SK-N-MC (cell line): ENCODE results near the gene ACVR2B.

Experiments
- DNase-seq: peaks from one replicate; pipeline ENCODE4 v3.0.0-alpha.2; 2011; ENCODE audit warnings: low read depth, low spot score
- H3K27ac ChIP-seq: fragments of 200-600 bp; sonication (generic); 2 replicates; pipeline ENCODE4 v1.5.1; 2016; ENCODE audit warnings: mixed run types
- H3K36me3 ChIP-seq: fragments of 200-600 bp; sonication (generic); 2 replicates; pipeline ENCODE4 v1.6.1; 2017; ENCODE audit warnings: antibody characterized with exemption, low read length, mixed read lengths; ENCODE audit not compliant: insufficient read depth
- H3K4me3 ChIP-seq: fragments of 200-600 bp; sonication (generic); 2 replicates; pipeline ENCODE4 v1.5.1; 2016
- H3K9ac ChIP-seq: fragments of 200-600 bp; sonication (generic); 2 replicates; pipeline ENCODE4 v1.8.0; 2017; ENCODE audit warnings: mixed run types, mixed read lengths; ENCODE audit not compliant: insufficient read length
- H3K9me3 ChIP-seq: fragments of 200-600 bp; sonication (generic); 2 replicates; pipeline ENCODE4 v1.6.1; 2017; ENCODE audit warnings: low read depth, mild to moderate bottlenecking, antibody characterized with exemption, low read length, moderate library complexity, mixed read lengths
- EZH2 ChIP-seq: fragments of 200-600 bp; sonication (generic); IDR thresholded peaks from one replicate; pipeline ENCODE4 v1.6.1; 2017; ENCODE audit warnings: antibody characterized with exemption
- FOXP2 ChIP-seq: optimal IDR thresholded peaks from 2 replicates; pipeline ENCODE3; 2011; ENCODE audit warnings: mild to moderate bottlenecking, moderate library complexity; ENCODE audit not compliant: insufficient read depth; ENCODE audit errors: extremely low read length, control extremely low read depth
- POLR2AphosphoS5 ChIP-seq: IDR thresholded peaks from 2 replicates; pipeline ENCODE4 v1.6.1; 2012; ENCODE audit warnings: mild to moderate bottlenecking, low read depth, low read length, borderline replicate concordance

Gene ACVR2B

DNA sequence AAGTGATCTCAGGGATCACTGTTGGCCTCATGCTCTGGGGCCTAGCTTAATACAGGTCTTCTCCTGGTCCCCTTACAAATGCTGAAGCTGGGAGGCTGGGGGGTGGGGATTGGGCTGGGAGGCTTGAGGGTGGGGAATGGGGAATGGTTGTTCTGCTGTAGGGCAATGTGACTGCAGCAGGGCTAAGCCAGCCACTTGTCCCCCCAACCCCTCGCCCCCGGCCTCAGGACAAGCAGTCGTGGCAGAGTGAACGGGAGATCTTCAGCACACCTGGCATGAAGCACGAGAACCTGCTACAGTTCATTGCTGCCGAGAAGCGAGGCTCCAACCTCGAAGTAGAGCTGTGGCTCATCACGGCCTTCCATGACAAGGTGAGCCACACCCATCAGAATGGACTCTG lies 25.2 kb downstream of the ACVR2B start:
- Histone ChIP-seq H3K4me3 (no peak overlapping the region), H3K9ac (no peak overlapping the region), H3K27ac (no peak overlapping the region), H3K9me3 (no peaks in the 10 kb centered on the region), H3K36me3 (peaks cover 15% of the 10 kb centered on the region; the same call in 1 of the 2 replicates)
- DNase-seq, result no peak
- TF ChIP-seq FOXP2 (no peak), EZH2 (no peak), POLR2AphosphoS5 (no peak)

DNA sequence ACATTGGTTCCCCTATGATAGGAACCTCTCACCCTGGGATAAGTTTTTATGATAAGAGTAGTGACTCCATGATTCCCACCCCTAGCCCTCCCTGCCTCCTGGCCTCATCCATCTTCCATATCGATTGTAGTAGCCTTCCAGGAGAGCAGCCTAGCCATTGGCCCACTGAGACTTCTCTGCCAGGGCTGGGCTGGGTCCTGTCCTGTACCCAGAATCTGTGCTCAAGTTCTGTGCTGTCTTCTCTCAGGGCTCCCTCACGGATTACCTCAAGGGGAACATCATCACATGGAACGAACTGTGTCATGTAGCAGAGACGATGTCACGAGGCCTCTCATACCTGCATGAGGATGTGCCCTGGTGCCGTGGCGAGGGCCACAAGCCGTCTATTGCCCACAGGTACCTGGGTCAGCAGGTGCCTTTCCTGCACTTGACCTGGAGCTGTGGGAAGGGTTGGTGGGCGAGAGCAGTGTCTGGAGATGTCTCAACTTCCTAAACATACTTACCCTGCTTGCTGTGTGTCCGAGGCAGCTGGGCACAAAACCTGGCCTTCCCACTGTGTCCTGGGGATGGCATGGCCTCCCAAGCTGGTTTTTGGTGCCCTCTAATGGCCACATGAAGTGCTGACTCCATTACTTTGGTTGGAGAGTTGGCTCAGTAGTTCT lies 25.9 kb downstream of the ACVR2B start:
- DNase-seq, result no peak
- H3K9ac ChIP-seq, result no peak overlapping the region
- no peak overlapping the region for H3K27ac ChIP-seq
- H3K9me3 ChIP-seq, result no peaks in the 10 kb centered on the region
- H3K36me3 ChIP-seq, result peaks cover 15% of the 10 kb centered on the region; the same call in 1 of the 2 replicates
- H3K4me3 ChIP-seq, result no peak overlapping the region
- no peak for TF ChIP-seq FOXP2
- TF ChIP-seq POLR2AphosphoS5, result no peak
- no peak for TF ChIP-seq EZH2

DNA sequence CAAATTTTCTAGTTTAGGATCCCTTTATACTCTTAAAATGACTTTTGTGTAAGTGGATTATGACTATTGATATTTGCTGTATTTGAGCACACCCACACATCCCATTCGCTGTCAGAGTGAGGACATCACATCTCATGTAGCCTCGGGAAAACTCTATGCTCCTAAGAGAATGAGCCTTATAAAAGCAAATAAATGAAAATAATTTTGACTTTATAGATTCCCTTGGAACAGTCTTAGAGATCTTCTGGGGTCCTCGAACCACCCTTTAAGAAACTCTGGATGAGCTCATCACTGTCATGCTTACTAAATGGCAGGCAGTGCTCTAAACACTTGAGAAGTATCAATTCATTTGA lies 26.4 kb downstream of the ACVR2B start:
- no peak overlapping the region for H3K4me3 ChIP-seq
- DNase-seq, result no peak
- no peak overlapping the region for H3K9ac ChIP-seq
- no peak overlapping the region for H3K27ac ChIP-seq
- TF ChIP-seq FOXP2 (no peak), EZH2 (no peak), POLR2AphosphoS5 (no peak)
- H3K9me3 ChIP-seq, result no peaks in the 10 kb centered on the region
- peaks cover 15% of the 10 kb centered on the region; the same call in 1 of the 2 replicates for H3K36me3 ChIP-seq

DNA sequence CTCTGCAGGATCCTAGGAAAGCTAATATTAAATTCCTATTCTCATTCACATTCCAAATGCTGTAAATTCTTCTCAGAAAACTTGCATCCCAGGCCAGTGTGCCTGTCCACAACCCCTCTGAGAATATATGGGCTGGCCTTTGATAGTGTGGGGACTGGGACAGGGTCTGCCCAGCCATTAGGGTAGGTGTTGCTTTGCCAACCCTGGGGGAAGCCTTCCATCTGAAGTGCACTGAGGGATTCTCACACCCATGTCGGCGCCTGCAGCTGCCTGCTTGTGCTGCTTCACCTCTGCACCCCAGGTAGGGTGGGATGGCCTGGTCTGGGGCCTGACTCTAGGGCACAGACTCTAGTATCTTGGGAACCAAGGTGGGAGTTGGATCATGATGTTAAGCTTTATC lies 27.2 kb downstream of the ACVR2B start:
- TF ChIP-seq EZH2 (no peak), POLR2AphosphoS5 (no peak), FOXP2 (no peak)

DNA sequence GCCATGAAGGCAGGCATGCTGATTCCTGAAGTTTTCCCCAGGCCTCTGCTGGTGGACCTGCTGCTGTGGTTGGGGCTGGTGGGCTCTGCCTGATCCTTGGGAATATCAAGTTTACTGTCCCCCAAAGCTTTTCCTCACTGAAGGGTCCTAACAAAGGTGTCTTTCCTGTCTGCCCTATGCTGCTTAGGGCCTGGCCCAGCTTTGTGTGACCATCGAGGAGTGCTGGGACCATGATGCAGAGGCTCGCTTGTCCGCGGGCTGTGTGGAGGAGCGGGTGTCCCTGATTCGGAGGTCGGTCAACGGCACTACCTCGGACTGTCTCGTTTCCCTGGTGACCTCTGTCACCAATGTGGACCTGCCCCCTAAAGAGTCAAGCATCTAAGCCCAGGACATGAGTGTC lies 29.3 kb downstream of the ACVR2B start:
- Histone ChIP-seq H3K9ac (no peak overlapping the region), H3K36me3 (peaks cover 15% of the 10 kb centered on the region; the same call in 1 of the 2 replicates), H3K27ac (no peak overlapping the region), H3K9me3 (no peaks in the 10 kb centered on the region), H3K4me3 (no peak overlapping the region)
- DNase-seq, result no peak
- TF ChIP-seq FOXP2, result no peak
- TF ChIP-seq EZH2, result no peak
- TF ChIP-seq POLR2AphosphoS5, result no peak

More for the DNA sequence above, 27.2 kb downstream of the ACVR2B start:
- H3K27ac ChIP-seq, result no peak overlapping the region
- H3K36me3 ChIP-seq, result peaks cover 15% of the 10 kb centered on the region; the same call in 1 of the 2 replicates
- H3K9ac ChIP-seq, result no peak overlapping the region
- H3K4me3 ChIP-seq, result no peak overlapping the region
- DNase-seq, result no peak
- no peaks in the 10 kb centered on the region for H3K9me3 ChIP-seq

DNA sequence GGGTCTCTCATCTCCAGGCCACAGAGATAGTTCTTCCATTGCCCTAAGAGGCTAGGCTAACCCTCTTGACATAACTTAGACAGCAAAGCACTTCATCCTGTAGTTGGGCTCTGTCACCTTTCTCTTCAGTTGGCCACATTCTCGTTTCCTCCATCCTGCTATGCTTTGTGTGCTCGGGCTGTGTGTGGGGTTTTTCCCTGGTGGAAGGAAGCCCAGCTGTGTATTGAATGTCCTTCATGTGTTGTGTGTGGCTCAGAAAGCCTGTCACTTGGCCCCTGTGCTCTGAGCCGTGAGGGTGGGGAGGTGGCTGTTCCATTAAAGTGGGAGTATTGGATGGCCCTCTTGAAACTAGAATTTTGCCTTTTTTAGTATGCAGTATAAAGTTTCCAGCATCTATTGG lies 33.6 kb downstream of the ACVR2B start:
- Histone ChIP-seq H3K9ac (no peak overlapping the region), H3K9me3 (no peaks in the 10 kb centered on the region), H3K27ac (no peak overlapping the region), H3K4me3 (no peak overlapping the region), H3K36me3 (no peaks in the 10 kb centered on the region; the same call in 1 of the 2 replicates)
- DNase-seq, result no peak
- no peak for TF ChIP-seq FOXP2
- TF ChIP-seq POLR2AphosphoS5, result no peak
- TF ChIP-seq EZH2, result no peak

DNA sequence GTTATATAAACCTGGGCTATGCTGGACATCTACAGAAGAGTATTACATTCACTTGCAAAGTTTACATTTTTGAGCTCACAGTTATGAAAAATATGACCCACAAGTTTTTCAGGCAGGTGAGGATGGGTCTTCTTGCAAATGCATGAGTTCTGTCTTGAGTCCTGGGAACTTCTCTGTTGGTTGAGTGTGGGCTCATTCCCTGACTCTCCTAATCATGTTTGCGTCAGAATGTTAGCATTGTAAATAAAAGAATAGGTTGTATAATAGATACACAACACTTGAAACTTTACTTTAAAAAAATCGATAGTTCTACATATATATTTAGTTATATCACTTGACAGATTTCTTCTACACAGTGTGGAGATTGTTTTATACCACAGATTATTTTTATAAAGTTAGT lies 35.3 kb downstream of the ACVR2B start:
- H3K9ac ChIP-seq, result no peak overlapping the region
- no peak for TF ChIP-seq FOXP2
- TF ChIP-seq EZH2, result no peak
- TF ChIP-seq POLR2AphosphoS5, result no peak
- no peaks in the 10 kb centered on the region for H3K9me3 ChIP-seq
- H3K4me3 ChIP-seq, result no peak overlapping the region
- no peak for DNase-seq
- H3K27ac ChIP-seq, result no peak overlapping the region
- H3K36me3 ChIP-seq, result no peaks in the 10 kb centered on the region

DNA sequence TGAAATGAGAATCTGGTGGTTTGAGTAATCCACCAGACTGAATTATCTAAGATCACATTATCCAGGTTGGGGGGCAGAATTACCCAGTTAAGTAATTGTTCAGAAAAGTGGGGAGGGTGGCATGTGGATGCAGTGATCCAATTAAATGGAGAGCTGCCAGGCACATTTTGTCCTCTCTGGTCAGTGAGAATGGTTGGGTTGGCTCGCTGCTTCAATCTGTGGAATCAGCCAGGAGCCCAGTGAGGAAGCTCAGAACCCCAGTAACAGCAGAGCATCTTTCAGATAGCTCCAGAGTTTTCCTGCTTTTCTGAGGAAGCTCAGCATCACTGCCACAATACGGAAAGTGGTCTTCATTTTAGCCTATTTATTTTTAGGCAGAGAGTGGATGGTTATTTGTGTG lies 36.1 kb downstream of the ACVR2B start:
- Histone ChIP-seq H3K27ac (0 out of 2 replicates have a peak overlapping the region, but pooled peaks have one; percentile 81), H3K4me3 (no peak overlapping the region), H3K9me3 (no peaks in the 10 kb centered on the region), H3K9ac (no peak overlapping the region), H3K36me3 (no peaks in the 10 kb centered on the region)
- TF ChIP-seq POLR2AphosphoS5, result no peak
- TF ChIP-seq EZH2, result no peak
- TF ChIP-seq FOXP2, result no peak
- no peak for DNase-seq
